K562 (cell line): Measurements from ENCODE around the gene TACR1. TPM values are rescaled to one million over a fixed set of nuclear protein-coding genes. Genes with fewer than 3 reads are reported as not detected.

Source experiments
- ATAC-seq: fragments of 200-7000 bp; cut with Tn5 transposase; 3 replicates; pipeline ENCODE4 v1.9.1; 2020; ENCODE audit warnings: moderate library complexity
- BruUV-seq: library from RNA; stranded (reverse); fragments of 400-500 nt; replicated peaks from 2 replicates; lab custom pipeline; 2021; lab: Mats Ljungman, UMichigan
- CTCF ChIA-PET: fragments of 300-600 bp; formaldehyde crosslinking; extraction: SDS; loops from one replicate; lab custom pipeline; 2021; ENCODE audit warnings: low intra/inter-chr PET ratio; lab: Yijun Ruan, JAX
- POLR2A ChIA-PET: fragments of 300-600, 350-650 bp; sonication (Branson Sonifier 250); formaldehyde crosslinking; extraction: SDS; loops from one replicate; lab custom pipeline; 2021; ENCODE audit warnings: antibody characterized with exemption, inconsistent platforms; lab: Yijun Ruan, JAX
- DNase-seq, 4 experiments: peaks; one replicate each; pipeline versions ENCODE4 v3.0.0 to v3.0.0-alpha.2; 2011 to 2018; ENCODE audit warnings: low spot score in 3 of 4, mixed read lengths in 3 of 4; ENCODE audit errors: extremely low read depth in 1 of 4
- FAIRE-seq: peaks from 2 replicates; lab custom pipeline; 2011; peaks lifted over from hg19 to GRCh38; lab: Jason Lieb, UNC
- H2AFZ ChIP-seq: 2 replicates; pipeline ENCODE4 v1.6.0; 2011; ENCODE audit warnings: low read depth, low read length, control low read depth, inconsistent platforms
- H3K27ac ChIP-seq: fragments of 200-600 bp; 3 replicates; pipeline ENCODE4 v1.8.0; 2011; ENCODE audit warnings: low read depth, mild to moderate bottlenecking, control low read depth, inconsistent platforms, low read length, moderate library complexity, mixed read lengths; ENCODE audit errors: extremely low read depth
- H3K27me3 ChIP-seq, 2 experiments: fragments of 300-600 bp in 1 of 2; 2 replicates in 1 of 2; 3 replicates in 1 of 2; pipeline versions ENCODE4 v1.6.0 to v1.8.0; 2011; ENCODE audit warnings: inconsistent platforms in 2 of 2, low read length in 2 of 2, mild to moderate bottlenecking in 1 of 2, mixed read lengths in 1 of 2, moderate library complexity in 1 of 2; ENCODE audit not compliant: control insufficient read depth in 2 of 2, insufficient read depth in 2 of 2
- H3K36me3 ChIP-seq: fragments of 300-600 bp; 3 replicates; pipeline ENCODE4 v1.8.0; 2011; ENCODE audit warnings: mild to moderate bottlenecking, low read length, inconsistent platforms; ENCODE audit not compliant: control insufficient read depth, insufficient read depth
- H3K4me1 ChIP-seq, 2 experiments: fragments of 200-600 bp in 1 of 2; replicated peaks in 1 of 2; 2 replicates in 1 of 2; 3 replicates in 1 of 2; pipeline versions ENCODE4 v1.5.1 to v1.8.0; 2011; ENCODE audit warnings: inconsistent platforms in 2 of 2, low read length in 2 of 2, mild to moderate bottlenecking in 1 of 2, mixed read lengths in 1 of 2, moderate library complexity in 1 of 2; ENCODE audit not compliant: control insufficient read depth in 2 of 2, insufficient read depth in 2 of 2
- H3K4me2 ChIP-seq: 2 replicates; pipeline ENCODE4 v1.6.1; 2011; ENCODE audit warnings: low read length, control low read depth, inconsistent platforms, mixed read lengths; ENCODE audit not compliant: insufficient read depth
- H3K4me3 ChIP-seq: fragments of 200-600 bp; sonication (generic), shearing (Covaris generic); 2 replicates; pipeline ENCODE4 v1.5.1; 2016; ENCODE audit warnings: control low read depth, inconsistent platforms
- H3K79me2 ChIP-seq: fragments of 200-600 bp; 3 replicates; pipeline ENCODE4 v1.8.0; 2011; ENCODE audit warnings: low read length, inconsistent platforms; ENCODE audit not compliant: control insufficient read depth, insufficient read depth
- H3K9ac ChIP-seq, 2 experiments: 2 replicates each; pipeline versions ENCODE4 v1.6.0 to v1.6.1; 2011; ENCODE audit warnings: low read depth in 2 of 2, low read length in 2 of 2, control low read depth in 1 of 2, inconsistent platforms in 1 of 2, mild to moderate bottlenecking in 1 of 2, mixed read lengths in 1 of 2; ENCODE audit not compliant: insufficient read depth in 1 of 2
- H3K9me1 ChIP-seq: one replicate; pipeline ENCODE4 v1.6.0; 2011; ENCODE audit warnings: inconsistent platforms, mild to moderate bottlenecking, low read length, moderate library complexity; ENCODE audit not compliant: control insufficient read depth, insufficient read depth
- H3K9me3 ChIP-seq: replicated peaks from 2 replicates; pipeline ENCODE4 v1.5.1; 2011; ENCODE audit warnings: low read depth, low read length, inconsistent platforms; ENCODE audit not compliant: control insufficient read depth, insufficient read depth
- H4K20me1 ChIP-seq: replicated peaks from 2 replicates; pipeline ENCODE4 v1.6.1; 2011; ENCODE audit warnings: low read length, inconsistent platforms, mixed read lengths; ENCODE audit not compliant: control insufficient read depth, insufficient read depth
- ARID1B ChIP-seq: fragments of 450-650 bp; IDR thresholded peaks from 2 replicates; pipeline ENCODE4 v1.6.1; 2016; ENCODE audit warnings: antibody characterized with exemption, mild to moderate bottlenecking, inconsistent platforms
- CHD1 ChIP-seq: fragments of 200-600 bp; sonication (generic); IDR thresholded peaks from one replicate; pipeline ENCODE4 v1.6.1; 2012; ENCODE audit warnings: mild to moderate bottlenecking, moderate library complexity, low read length, inconsistent platforms
- PHB ChIP-seq: fragments of 250-450 bp; sonication (Bioruptor Pico); IDR thresholded peaks from 2 replicates; pipeline ENCODE4 v1.5.0; 2021
- WGBS: fragments of 100-300 bp; shearing (Covaris generic); methylation state at CpG from one replicate; pipeline ENCODE4 v1.1.6; 2016; ENCODE audit warnings: low coverage, mixed read lengths; ENCODE audit not compliant: insufficient coverage; ENCODE audit errors: missing lambda C conversion rate; 5-methylcytosine and 5-hydroxymethylcytosine counted together
- in situ Hi-C: fragments of 300-500 bp; cut with MboI; formaldehyde crosslinking; loops from 4 replicates; pipeline ENCODE4 v1.15.0; 2018; ENCODE audit warnings: inconsistent platforms, mixed read lengths
- intact Hi-C: fragments of 100-400 bp; cut with micrococcal nuclease; formaldehyde crosslinking; loops from 2 replicates; pipeline ENCODE4 v1.14.2; 2022
- polyA plus RNA-seq, 8 experiments: library from polyadenylated mRNA; depleted of rRNA in 4 of 8; stranded (reverse) in 5 of 8; unstranded in 3 of 8; fragments of >200 nt; fragmentation: Nextera tagmentation in 2 of 8; fragmentation: Illumina TruSeq in 1 of 8; extraction: Ambion mirVana in 2 of 8; extraction: Trizol in 1 of 8; gene quantifications; 2 replicates each; pipeline versions ENCODE4 v1.2.1 to v1.2.3, GENCODE V29; 2011 to 2014; ENCODE audit warnings: inconsistent platforms in 1 of 8, missing spikeins in 1 of 8
- total RNA-seq, 7 experiments: library from RNA; depleted of rRNA in 6 of 7; stranded (reverse); fragments of >200 nt in 6 of 7; fragmentation: Illumina TruSeq in 2 of 7; extraction: Trizol in 2 of 7; gene quantifications; 2 replicates each; pipeline versions ENCODE4 v1.2.1 to v1.2.3, GENCODE V29; 2011 to 2021; ENCODE audit warnings: low replicate concordance in 1 of 7
- TF ChIP-seq, protein P1 (sequence below): fragments of 450-650 bp; IDR thresholded peaks from 2 replicates; pipeline ENCODE4 v1.6.1; 2017; ENCODE audit warnings: mild to moderate bottlenecking, moderate library complexity
- TF ChIP-seq, protein P2 (sequence below): sonication (generic); formaldehyde crosslinking; IDR thresholded peaks from 2 replicates; pipeline ENCODE4 v1.8.0; 2022; ENCODE audit warnings: mild to moderate bottlenecking, missing genetic modification reagents, borderline replicate concordance
- TF ChIP-seq, protein P3 (sequence below): sonication (generic); formaldehyde crosslinking; IDR thresholded peaks from 2 replicates; pipeline ENCODE4 v1.8.1; 2022; ENCODE audit warnings: missing genetic modification reagents

TACR1 gene
- total and polyA plus RNA-seq, 9 of the 15 experiments (the other 6 are each of a cell fraction or from before 2014, with no cell fraction given): not detected

DNA sequence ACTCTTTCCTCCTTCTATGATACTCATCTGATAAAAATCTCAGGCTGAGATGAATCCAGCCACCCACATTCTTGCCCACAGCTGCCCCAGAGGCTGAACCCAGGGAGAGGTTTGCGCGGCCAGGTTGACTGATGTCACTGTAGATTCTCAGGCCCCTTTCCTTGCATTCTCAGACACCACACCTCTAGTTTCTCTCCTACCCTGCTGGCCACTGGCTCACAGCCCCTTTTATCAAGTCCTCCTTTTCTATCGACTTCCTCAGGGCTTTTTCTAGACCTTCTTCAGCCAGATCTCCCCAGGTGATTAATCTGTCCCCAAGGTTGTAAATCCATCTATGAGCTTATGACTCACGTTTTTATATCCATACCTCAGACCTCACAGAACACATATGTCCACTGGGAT lies 99.8 kb downstream of the TACR1 start:
- ChIA-PET CTCF (no interaction called here), POLR2A (no interaction called here)
- no peak overlapping the region for H3K27ac ChIP-seq

More for the DNA sequence above, 99.8 kb downstream of the TACR1 start:
- H3K79me2 ChIP-seq: no peaks in the 10 kb centered on the region
- no peaks in the 10 kb centered on the region for H3K9me1 ChIP-seq
- H3K4me1 ChIP-seq: no peaks in the 10 kb centered on the region
- H3K27me3 ChIP-seq: no peaks in the 10 kb centered on the region
- no peaks in the 10 kb centered on the region for H3K36me3 ChIP-seq
- DNase-seq (no peak), FAIRE-seq (no peak), ATAC-seq (no peak)
- H3K9ac ChIP-seq: no peak overlapping the region
- H3K4me2 ChIP-seq: no peak overlapping the region
- BruUV-seq: no TSS peak
- no peaks in the 10 kb centered on the region for H4K20me1 ChIP-seq
- H2AFZ ChIP-seq: no peak overlapping the region
- peaks cover 3% of the 10 kb centered on the region; the same call in 1 of the 2 replicates for H3K9me3 ChIP-seq
- in situ Hi-C loops (no loop called here), intact Hi-C loops (no loop called here)
- TF ChIP-seq, protein P1, sequence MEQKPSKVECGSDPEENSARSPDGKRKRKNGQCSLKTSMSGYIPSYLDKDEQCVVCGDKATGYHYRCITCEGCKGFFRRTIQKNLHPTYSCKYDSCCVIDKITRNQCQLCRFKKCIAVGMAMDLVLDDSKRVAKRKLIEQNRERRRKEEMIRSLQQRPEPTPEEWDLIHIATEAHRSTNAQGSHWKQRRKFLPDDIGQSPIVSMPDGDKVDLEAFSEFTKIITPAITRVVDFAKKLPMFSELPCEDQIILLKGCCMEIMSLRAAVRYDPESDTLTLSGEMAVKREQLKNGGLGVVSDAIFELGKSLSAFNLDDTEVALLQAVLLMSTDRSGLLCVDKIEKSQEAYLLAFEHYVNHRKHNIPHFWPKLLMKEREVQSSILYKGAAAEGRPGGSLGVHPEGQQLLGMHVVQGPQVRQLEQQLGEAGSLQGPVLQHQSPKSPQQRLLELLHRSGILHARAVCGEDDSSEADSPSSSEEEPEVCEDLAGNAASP: no peak
- TF ChIP-seq CHD1 (no peak), ARID1B (no peak), PHB (CRISPR knock-in tag) (no peak)
- TF ChIP-seq, protein P2, sequence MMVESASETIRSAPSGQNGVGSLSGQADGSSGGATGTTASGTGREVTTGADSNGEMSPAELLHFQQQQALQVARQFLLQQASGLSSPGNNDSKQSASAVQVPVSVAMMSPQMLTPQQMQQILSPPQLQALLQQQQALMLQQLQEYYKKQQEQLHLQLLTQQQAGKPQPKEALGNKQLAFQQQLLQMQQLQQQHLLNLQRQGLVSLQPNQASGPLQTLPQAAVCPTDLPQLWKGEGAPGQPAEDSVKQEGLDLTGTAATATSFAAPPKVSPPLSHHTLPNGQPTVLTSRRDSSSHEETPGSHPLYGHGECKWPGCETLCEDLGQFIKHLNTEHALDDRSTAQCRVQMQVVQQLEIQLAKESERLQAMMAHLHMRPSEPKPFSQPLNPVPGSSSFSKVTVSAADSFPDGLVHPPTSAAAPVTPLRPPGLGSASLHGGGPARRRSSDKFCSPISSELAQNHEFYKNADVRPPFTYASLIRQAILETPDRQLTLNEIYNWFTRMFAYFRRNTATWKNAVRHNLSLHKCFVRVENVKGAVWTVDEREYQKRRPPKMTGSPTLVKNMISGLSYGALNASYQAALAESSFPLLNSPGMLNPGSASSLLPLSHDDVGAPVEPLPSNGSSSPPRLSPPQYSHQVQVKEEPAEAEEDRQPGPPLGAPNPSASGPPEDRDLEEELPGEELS: no peak
- TF ChIP-seq, protein P3, sequence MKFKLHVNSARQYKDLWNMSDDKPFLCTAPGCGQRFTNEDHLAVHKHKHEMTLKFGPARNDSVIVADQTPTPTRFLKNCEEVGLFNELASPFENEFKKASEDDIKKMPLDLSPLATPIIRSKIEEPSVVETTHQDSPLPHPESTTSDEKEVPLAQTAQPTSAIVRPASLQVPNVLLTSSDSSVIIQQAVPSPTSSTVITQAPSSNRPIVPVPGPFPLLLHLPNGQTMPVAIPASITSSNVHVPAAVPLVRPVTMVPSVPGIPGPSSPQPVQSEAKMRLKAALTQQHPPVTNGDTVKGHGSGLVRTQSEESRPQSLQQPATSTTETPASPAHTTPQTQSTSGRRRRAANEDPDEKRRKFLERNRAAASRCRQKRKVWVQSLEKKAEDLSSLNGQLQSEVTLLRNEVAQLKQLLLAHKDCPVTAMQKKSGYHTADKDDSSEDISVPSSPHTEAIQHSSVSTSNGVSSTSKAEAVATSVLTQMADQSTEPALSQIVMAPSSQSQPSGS (CRISPR knock-in tag): no peak
- H3K4me3 ChIP-seq: no peak overlapping the region
- WGBS: 3% methylated on average over 2 of the region's 4 CpGs
